ENCODE measurements around the gene CD3D.

GRCh38 chr11:118295199-118295598 is 47.3 kb downstream of the CD3D start:
- TF ChIP-seq CTCF (IDR thresholded peaks at IDR 0.05) (no peak), POLR2A (IDR thresholded peaks at IDR 0.05) (no peak)

Measured in uterus (tissue), 2 donors.